ENCODE measurements around the gene PDE4DIP.
"Not testable (repeated sequence)": the region's sequence is repeated elsewhere in the genome, so short reads cannot be mapped to it uniquely, and the experiment has no call there.

Gene PDE4DIP

GRCh38 chr1:148977785-148978184 is 133.6 kb downstream of the PDE4DIP start:
- not testable (repeated sequence) for DNase-seq

- DNase-seq: not testable (repeated sequence)
Observed at GRCh38 chr1:148989378-148989777, 145.2 kb downstream of the PDE4DIP start.

- not testable (repeated sequence) for DNase-seq
Observed at GRCh38 chr1:148990233-148990788, 146.1 kb downstream of the PDE4DIP start.

- not testable (repeated sequence) for DNase-seq
Observed at GRCh38 chr1:148991818-148992217, 147.6 kb downstream of the PDE4DIP start.

DNA sequence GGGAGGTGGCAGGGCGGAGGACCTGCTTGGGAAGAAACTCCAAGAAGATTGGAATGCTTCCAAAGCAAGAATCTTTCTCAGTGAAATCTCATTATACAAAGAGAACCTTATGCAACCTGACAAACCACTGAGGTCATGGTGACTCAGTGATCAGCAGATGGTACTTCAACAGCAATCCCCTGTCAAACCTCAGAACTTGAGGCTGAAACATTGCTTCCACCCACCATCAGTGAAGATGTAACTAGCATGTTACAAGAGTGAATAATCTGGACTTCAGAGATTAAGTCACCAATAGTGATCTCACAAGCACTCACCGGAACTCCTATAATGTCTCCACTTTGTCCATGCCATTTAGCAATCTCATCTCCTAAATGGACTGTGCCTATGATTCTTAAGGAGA is 148.1 kb downstream of the PDE4DIP start:
- DNase-seq: not testable (repeated sequence)

- DNase-seq: not testable (repeated sequence)
Observed at GRCh38 chr1:148996449-148997224, 152.4 kb downstream of the PDE4DIP start.

- not testable (repeated sequence) for DNase-seq
Observed at GRCh38 chr1:148997405-148997804, 153.2 kb downstream of the PDE4DIP start.

- DNase-seq: not testable (repeated sequence)
Observed at GRCh38 chr1:149002664-149003063, 158.4 kb downstream of the PDE4DIP start.

- not testable (repeated sequence) for DNase-seq
Observed at GRCh38 chr1:149008326-149008725, 164.1 kb downstream of the PDE4DIP start.

DNA sequence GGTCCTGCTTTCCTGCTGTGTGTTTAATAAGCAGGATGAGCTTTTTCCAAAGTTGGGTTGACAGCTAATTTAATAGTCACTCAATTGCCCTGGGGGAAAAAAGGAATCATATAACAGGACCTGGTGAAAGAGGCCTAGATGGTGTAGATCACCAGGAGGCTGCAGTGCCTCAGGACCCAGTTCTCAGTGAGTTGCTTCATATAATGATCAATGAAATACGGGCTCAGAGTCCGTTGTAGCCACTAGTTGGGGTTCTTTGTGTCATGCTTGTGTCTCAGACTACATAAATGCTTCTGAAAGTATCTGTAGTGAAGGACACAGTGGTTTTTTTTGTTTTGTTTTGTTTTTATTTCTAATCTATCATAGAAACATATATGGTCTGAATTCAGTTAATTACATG is 164.5 kb downstream of the PDE4DIP start:
- not testable (repeated sequence) for DNase-seq

GRCh38 chr1:149009761-149010160 is 165.5 kb downstream of the PDE4DIP start:
- not testable (repeated sequence) for DNase-seq

GRCh38 chr1:149012599-149012998 is 168.4 kb downstream of the PDE4DIP start:
- not testable (repeated sequence) for DNase-seq

- DNase-seq: not testable (repeated sequence)
Observed at GRCh38 chr1:149013513-149013912, 169.3 kb downstream of the PDE4DIP start.

- not testable (repeated sequence) for DNase-seq
Observed at GRCh38 chr1:149015522-149015921, 171.3 kb downstream of the PDE4DIP start.

- not testable (repeated sequence) for DNase-seq
Observed at GRCh38 chr1:149016626-149017025, 172.4 kb downstream of the PDE4DIP start.

DNA sequence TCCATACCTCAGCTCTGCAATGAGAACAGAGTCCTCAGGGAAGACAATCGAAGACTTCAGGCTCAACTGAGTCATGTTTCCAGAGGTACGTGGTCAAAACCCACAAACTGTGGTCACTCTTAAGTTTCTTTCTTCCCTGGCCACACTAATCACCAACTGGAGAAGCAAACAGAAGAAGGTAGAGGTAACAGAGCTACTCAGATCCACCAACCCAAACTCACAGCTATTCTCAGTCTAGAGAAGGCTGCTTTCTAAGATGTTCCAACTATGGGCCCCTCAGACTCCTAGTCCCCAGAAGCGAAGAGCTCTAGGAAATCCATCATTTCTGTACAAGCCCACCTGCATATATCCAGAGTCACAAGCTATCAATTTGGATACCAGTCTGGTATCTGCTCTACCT is 174.3 kb downstream of the PDE4DIP start:
- not testable (repeated sequence) for DNase-seq

GRCh38 chr1:149024327-149024726 is 180.1 kb downstream of the PDE4DIP start:
- not testable (repeated sequence) for DNase-seq

GRCh38 chr1:149033916-149034315 is 189.7 kb downstream of the PDE4DIP start:
- DNase-seq: not testable (repeated sequence)

GRCh38 chr1:149043056-149043455 is 198.8 kb downstream of the PDE4DIP start:
- not testable (repeated sequence) for DNase-seq

- DNase-seq: not testable (repeated sequence)
Observed at GRCh38 chr1:149064611-149065010, 220.4 kb downstream of the PDE4DIP start.

DNA sequence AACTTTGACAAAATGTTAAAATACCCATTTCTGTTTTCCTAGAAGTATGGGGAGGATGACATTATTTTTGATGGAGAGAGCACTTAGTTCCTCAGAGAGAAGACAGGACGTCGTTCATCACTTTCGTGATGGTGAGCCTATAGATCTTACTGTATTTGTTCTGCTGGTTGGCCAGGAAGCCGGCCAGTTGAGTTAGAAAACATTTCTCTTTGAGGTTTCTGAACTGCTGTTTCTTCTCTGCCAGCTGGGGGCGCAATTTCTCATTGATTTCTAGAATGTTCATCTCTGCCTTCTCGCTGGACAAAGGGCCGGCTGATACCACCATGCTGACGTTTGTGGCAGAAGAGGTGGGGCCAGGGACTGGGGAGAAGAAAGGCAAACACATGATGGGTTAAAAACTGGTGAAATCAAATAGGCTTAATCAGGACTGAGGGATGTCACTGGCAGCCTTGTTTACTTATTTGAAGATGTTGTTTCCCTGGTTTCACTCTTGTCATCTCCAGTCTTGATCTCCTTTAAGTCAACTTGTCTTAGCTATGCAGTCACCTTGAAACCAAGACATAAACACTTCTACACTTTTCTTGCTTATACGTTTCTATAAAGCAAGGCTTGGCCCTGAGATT is 231.4 kb downstream of the PDE4DIP start:
- not testable (repeated sequence) for DNase-seq

Data from inflammatory macrophage treated with lipopolysaccharide for 4 hours (primary cell).